Neural cell (in vitro differentiated cells): Measurements from ENCODE around the gene DUOX1. TPM values are rescaled to one million over a fixed set of nuclear protein-coding genes. Genes with fewer than 3 reads are reported as not detected.

Experiments
- H2AFZ ChIP-seq: fragments of 200-600, 300-800 bp; sonication (generic), shearing (Covaris generic); 2 replicates; pipeline ENCODE4 v1.6.0; 2014; ENCODE audit warnings: low read depth, mild to moderate bottlenecking, antibody characterized with exemption, low read length, moderate library complexity
- H3F3A ChIP-seq: fragments of 200-600 bp; shearing (Covaris generic); 2 replicates; pipeline ENCODE4 v1.6.1; 2016; ENCODE audit warnings: mild to moderate bottlenecking, moderate library complexity, mixed read lengths, antibody characterized with exemption, low read length; ENCODE audit not compliant: insufficient read depth, poor library complexity, severe bottlenecking
- H3K27ac ChIP-seq: fragments of 200-600, 300-800 bp; sonication (generic), shearing (Covaris generic); 2 replicates; pipeline ENCODE4 v1.5.1; 2014; ENCODE audit warnings: mild to moderate bottlenecking, low read length, moderate library complexity
- H3K27me3 ChIP-seq: fragments of 300-800, 200-600 bp; sonication (generic), shearing (Covaris generic); 2 replicates; pipeline ENCODE4 v1.6.0; 2014; ENCODE audit warnings: mild to moderate bottlenecking, low read depth, low read length, moderate library complexity; ENCODE audit not compliant: insufficient read depth
- H3K36me3 ChIP-seq: fragments of 300-800, 200-600 bp; sonication (generic), shearing (Covaris generic); 2 replicates; pipeline ENCODE4 v1.5.1; 2014; ENCODE audit warnings: mild to moderate bottlenecking, antibody characterized with exemption, low read length, moderate library complexity; ENCODE audit not compliant: insufficient read depth
- H3K4me2 ChIP-seq: fragments of 300-800, 200-600 bp; sonication (generic), shearing (Covaris generic); 2 replicates; pipeline ENCODE4 v1.6.0; 2014; ENCODE audit warnings: mild to moderate bottlenecking, low read length
- H3K4me3 ChIP-seq: fragments of 300-800, 200-600 bp; sonication (generic), shearing (Covaris generic); 2 replicates; pipeline ENCODE4 v1.5.1; 2014; ENCODE audit warnings: mild to moderate bottlenecking, low read length, moderate library complexity
- H3K79me2 ChIP-seq: fragments of 200-600 bp; shearing (Covaris generic); replicated peaks from 2 replicates; pipeline ENCODE4 v1.6.0; 2014; ENCODE audit warnings: mild to moderate bottlenecking, low read length, moderate library complexity; ENCODE audit not compliant: insufficient read depth
- H3K9ac ChIP-seq: fragments of 300-800, 200-600 bp; sonication (generic), shearing (Covaris generic); 2 replicates; pipeline ENCODE4 v1.6.1; 2016; ENCODE audit warnings: mild to moderate bottlenecking, low read length, mixed read lengths
- H3K9me2 ChIP-seq: fragments of 200-600 bp; shearing (Covaris generic); 2 replicates; pipeline ENCODE4 v1.6.1; 2016; ENCODE audit warnings: mild to moderate bottlenecking, low read length, mixed read lengths; ENCODE audit not compliant: insufficient read depth
- H3K9me3 ChIP-seq: fragments of 200-600, 300-800 bp; sonication (generic), shearing (Covaris generic); 2 replicates; pipeline ENCODE4 v1.6.1; 2016; ENCODE audit warnings: mild to moderate bottlenecking, mixed run types, low read length, moderate library complexity, mixed read lengths
- H4K20me1 ChIP-seq: fragments of 200-600 bp; shearing (Covaris generic); 2 replicates; pipeline ENCODE4 v1.6.1; 2016; ENCODE audit warnings: mild to moderate bottlenecking, mixed run types; ENCODE audit not compliant: insufficient read depth
- EP300 ChIP-seq: fragments of 450-650 bp; conservative IDR thresholded peaks from 2 replicates; pipeline ENCODE4 v1.6.1; 2014; ENCODE audit warnings: antibody characterized with exemption, mild to moderate bottlenecking, moderate library complexity; ENCODE audit not compliant: poor library complexity, severe bottlenecking
- EZH2 ChIP-seq: fragments of 200-600, 300-800 bp; shearing (Covaris generic), sonication (generic); IDR thresholded peaks from 2 replicates; pipeline ENCODE4 v1.6.1; 2014; ENCODE audit warnings: antibody characterized with exemption, low read length, borderline replicate concordance, mild to moderate bottlenecking; ENCODE audit not compliant: insufficient read depth, poor library complexity, severe bottlenecking
- MXI1 ChIP-seq: fragments of 450-650 bp; conservative IDR thresholded peaks from 2 replicates; pipeline ENCODE4 v1.6.1; 2014; ENCODE audit warnings: antibody characterized with exemption, mild to moderate bottlenecking; ENCODE audit not compliant: poor library complexity, severe bottlenecking
- POLR2AphosphoS5 ChIP-seq: IDR thresholded peaks from 2 replicates; pipeline ENCODE4 v1.6.1; 2012
- RAD21 ChIP-seq: fragments of 450-650 bp; conservative IDR thresholded peaks from 2 replicates; pipeline ENCODE4 v1.6.1; 2014; ENCODE audit warnings: antibody characterized with exemption, mild to moderate bottlenecking, moderate library complexity
- REST ChIP-seq: IDR thresholded peaks from 2 replicates; pipeline ENCODE4 v1.6.1; 2012; ENCODE audit warnings: borderline replicate concordance
- SMC3 ChIP-seq: fragments of 450-650 bp; conservative IDR thresholded peaks from 2 replicates; pipeline ENCODE4 v1.6.1; 2014; ENCODE audit warnings: antibody characterized with exemption, mild to moderate bottlenecking, moderate library complexity; ENCODE audit not compliant: poor library complexity
- TAF1 ChIP-seq: IDR thresholded peaks from 2 replicates; pipeline ENCODE4 v1.6.1; 2012; ENCODE audit warnings: low read depth
- polyA plus RNA-seq: library from polyadenylated mRNA; depleted of rRNA; stranded (reverse); fragments of >200 nt; gene quantifications from 2 replicates; pipeline ENCODE4 v1.2.3, GENCODE V29; 2014
- TF ChIP-seq, protein P1 (sequence below): fragments of 450-650 bp; IDR thresholded peaks from 2 replicates; pipeline ENCODE4 v1.5.1; 2014; ENCODE audit warnings: antibody characterized with exemption, mild to moderate bottlenecking, moderate library complexity; ENCODE audit not compliant: poor library complexity, severe bottlenecking

Gene DUOX1
- polyA plus RNA-seq, 1 donor from 2014 or later: not detected

DNA sequence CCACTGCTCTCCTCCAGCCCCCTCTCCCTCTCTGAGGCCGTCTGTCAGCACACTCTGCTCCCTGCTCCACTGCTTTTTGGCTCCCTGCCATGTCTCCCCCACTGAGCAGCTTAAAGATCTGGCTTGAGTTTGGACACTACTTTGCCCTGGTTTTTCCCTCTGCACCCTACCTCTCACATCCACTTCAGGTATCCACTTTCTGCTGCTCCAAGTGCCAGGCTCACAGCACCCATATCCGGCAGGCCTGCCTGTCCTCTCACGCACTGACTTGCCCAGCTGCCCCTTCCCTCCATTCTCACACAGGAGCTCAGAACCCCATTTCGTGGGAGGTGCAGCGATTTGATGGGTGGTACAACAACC is 3.7 kb downstream of the DUOX1 start:
- no peak overlapping the region for H3K4me3 ChIP-seq
- no peak overlapping the region for H3K4me2 ChIP-seq
- TF ChIP-seq RAD21 (no peak), MXI1 (no peak), EZH2 (no peak), TAF1 (no peak), REST (no peak), SMC3 (no peak), EP300 (no peak), POLR2AphosphoS5 (no peak)
- TF ChIP-seq, protein P1, sequence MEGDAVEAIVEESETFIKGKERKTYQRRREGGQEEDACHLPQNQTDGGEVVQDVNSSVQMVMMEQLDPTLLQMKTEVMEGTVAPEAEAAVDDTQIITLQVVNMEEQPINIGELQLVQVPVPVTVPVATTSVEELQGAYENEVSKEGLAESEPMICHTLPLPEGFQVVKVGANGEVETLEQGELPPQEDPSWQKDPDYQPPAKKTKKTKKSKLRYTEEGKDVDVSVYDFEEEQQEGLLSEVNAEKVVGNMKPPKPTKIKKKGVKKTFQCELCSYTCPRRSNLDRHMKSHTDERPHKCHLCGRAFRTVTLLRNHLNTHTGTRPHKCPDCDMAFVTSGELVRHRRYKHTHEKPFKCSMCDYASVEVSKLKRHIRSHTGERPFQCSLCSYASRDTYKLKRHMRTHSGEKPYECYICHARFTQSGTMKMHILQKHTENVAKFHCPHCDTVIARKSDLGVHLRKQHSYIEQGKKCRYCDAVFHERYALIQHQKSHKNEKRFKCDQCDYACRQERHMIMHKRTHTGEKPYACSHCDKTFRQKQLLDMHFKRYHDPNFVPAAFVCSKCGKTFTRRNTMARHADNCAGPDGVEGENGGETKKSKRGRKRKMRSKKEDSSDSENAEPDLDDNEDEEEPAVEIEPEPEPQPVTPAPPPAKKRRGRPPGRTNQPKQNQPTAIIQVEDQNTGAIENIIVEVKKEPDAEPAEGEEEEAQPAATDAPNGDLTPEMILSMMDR: no peak
- no peak overlapping the region for H3K27ac ChIP-seq
- H4K20me1 ChIP-seq: no peaks in the 10 kb centered on the region
- peaks cover 79% of the 10 kb centered on the region for H3K27me3 ChIP-seq
- no peak overlapping the region for H3K9ac ChIP-seq
- no peaks in the 10 kb centered on the region for H3F3A ChIP-seq
- H3K36me3 ChIP-seq: no peaks in the 10 kb centered on the region
- no peak overlapping the region for H2AFZ ChIP-seq
- H3K9me2 ChIP-seq: no peaks in the 10 kb centered on the region
- no peaks in the 10 kb centered on the region for H3K9me3 ChIP-seq
- H3K79me2 ChIP-seq: no peaks in the 10 kb centered on the region

DNA sequence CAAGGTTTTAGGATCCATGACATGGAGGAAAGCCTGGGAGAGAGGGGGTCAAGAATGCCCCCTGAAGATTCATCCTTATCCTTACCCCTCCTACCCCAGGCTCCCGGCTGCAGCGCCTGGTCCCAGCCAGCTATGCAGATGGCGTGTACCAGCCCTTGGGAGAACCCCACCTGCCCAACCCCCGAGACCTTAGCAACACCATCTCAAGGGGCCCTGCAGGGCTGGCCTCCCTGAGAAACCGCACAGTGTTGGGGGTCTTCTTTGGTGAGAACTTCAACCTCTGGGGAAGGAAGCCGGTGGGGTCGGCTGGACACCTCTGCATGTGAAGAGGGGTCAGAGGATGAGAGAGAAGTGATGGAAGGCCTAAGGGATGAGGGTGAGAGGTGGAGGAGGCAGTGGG is 4.3 kb downstream of the DUOX1 start:
- Histone ChIP-seq H3K9me2 (no peaks in the 10 kb centered on the region), H4K20me1 (no peaks in the 10 kb centered on the region), H3K4me3 (no peak overlapping the region), H3K9ac (no peak overlapping the region), H3K79me2 (no peaks in the 10 kb centered on the region), H3K36me3 (no peaks in the 10 kb centered on the region), H2AFZ (no peak overlapping the region), H3K4me2 (no peak overlapping the region), H3F3A (no peaks in the 10 kb centered on the region), H3K9me3 (no peaks in the 10 kb centered on the region), H3K27ac (no peak overlapping the region), H3K27me3 (peaks cover 74% of the 10 kb centered on the region)
- TF ChIP-seq SMC3 (no peak), TAF1 (no peak)
- TF ChIP-seq, protein P1: no peak
